HG03039 (cell line): ENCODE data around the gene SLC52A3.
"Not testable (repeated sequence)": the region's sequence is repeated elsewhere in the genome, so short reads cannot be mapped to it uniquely, and the experiment has no call there.

Experiments
- ATAC-seq: cut with Tn5 transposase; IDR thresholded peaks from one replicate; pipeline ENCODE4 v1.9.1; 2021; ENCODE audit warnings: mild to moderate bottlenecking, moderate library complexity; ENCODE audit not compliant: unreplicated experiment

The SLC52A3 gene

GRCh38 chr20:731891-732560 lies 36.3 kb downstream of the SLC52A3 start:
- ATAC-seq = no peak

DNA sequence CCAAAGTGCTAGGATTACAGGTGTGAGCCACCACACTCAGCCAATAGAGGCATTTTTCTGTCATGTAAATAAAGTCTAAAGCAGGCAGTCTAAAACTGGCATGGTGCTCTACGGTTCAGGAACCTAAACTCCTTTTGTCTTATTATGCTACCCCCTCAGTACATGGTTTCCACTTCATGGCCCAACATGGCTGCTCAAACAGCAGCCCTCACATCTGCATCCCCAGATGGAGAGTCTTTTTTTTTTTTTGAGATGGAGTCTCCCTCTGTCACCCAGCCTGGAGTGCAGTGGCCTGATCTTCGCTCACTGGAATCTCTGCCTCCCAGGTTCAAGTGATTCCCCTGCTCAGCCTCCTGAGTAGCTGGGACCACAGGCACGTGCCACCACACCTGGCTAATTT lies 38.3 kb downstream of the SLC52A3 start:
- ATAC-seq = no peak

DNA sequence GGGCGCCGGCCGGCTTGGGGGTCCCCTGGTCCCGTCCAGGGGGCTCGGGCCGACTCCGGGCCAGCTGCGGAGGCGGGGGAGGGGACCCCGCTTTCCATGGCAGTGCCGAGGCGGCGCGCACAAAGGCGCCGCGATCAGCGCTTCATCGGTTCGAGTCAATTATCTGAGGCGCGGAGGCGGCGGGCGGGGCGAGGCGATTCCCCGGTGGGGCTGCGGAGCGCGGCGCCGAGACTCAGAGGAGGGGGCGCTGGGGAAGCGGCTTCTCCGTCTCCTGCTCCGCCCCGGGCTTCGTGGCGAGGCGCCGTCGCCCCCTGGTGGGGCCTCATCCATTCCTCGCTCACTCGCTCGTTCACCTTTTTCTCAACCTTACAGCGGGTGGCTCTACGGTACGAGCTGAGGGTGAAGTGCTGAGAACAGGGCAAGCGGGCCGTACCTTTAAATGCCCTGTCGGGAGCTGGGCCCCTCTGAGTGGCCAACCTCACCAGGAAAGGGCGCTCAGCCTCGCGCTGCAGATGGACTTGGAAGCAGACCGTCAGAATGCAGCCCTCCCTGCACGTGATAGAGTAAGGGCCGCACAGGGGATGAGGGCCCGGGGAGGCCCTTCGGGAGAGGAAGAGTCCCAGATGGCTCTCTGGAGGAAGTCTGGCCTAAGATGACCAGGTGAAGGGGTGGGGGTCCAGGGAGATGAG lies 39.9 kb downstream of the SLC52A3 start:
- no peak for ATAC-seq

- no peak for ATAC-seq
Measured at GRCh38 chr20:726160-726559, 42.1 kb downstream of the SLC52A3 start.

DNA sequence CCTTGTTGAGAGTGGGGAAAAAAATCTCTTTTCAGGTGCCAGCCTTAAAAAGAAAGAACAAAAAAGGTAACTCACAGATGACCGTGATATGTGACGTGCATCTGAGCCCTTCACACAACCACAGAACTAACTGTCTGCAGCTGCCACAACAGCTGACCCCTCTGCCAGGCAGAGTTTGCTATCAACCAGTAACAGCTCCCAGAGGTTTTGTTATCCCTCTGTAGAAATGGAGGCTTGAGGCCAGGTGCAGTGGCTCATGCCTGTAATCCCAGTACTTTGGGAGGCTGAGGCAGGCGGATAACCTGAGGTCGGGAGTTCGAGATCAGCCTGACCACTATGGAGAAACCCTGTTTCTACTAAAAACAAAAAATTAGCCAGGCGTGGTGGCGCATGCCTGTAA lies 42.8 kb downstream of the SLC52A3 start:
- no peak for ATAC-seq

- ATAC-seq = not testable (repeated sequence)
Measured at GRCh38 chr20:724797-725196, 43.5 kb downstream of the SLC52A3 start.

DNA sequence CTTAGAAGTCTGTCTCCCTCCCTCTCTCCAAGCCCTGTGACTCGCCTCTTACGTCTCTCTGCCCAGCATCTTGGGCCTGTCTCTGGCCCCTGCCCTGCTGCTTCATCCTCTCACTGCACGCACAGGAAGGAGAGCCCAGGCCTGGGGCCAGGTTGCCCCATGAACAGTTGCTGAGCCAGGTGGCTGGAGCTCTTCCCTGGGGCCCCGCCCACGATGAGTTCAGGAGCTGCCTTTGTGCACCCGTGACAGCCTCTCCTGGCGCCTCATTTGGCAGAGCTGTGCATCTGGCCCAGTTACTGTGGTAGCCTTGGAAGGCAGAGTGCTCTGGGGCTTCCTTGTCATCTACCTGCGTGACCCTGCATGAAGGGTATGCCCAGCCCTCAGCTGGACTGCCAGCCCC lies 44.5 kb downstream of the SLC52A3 start:
- ATAC-seq = no peak

DNA sequence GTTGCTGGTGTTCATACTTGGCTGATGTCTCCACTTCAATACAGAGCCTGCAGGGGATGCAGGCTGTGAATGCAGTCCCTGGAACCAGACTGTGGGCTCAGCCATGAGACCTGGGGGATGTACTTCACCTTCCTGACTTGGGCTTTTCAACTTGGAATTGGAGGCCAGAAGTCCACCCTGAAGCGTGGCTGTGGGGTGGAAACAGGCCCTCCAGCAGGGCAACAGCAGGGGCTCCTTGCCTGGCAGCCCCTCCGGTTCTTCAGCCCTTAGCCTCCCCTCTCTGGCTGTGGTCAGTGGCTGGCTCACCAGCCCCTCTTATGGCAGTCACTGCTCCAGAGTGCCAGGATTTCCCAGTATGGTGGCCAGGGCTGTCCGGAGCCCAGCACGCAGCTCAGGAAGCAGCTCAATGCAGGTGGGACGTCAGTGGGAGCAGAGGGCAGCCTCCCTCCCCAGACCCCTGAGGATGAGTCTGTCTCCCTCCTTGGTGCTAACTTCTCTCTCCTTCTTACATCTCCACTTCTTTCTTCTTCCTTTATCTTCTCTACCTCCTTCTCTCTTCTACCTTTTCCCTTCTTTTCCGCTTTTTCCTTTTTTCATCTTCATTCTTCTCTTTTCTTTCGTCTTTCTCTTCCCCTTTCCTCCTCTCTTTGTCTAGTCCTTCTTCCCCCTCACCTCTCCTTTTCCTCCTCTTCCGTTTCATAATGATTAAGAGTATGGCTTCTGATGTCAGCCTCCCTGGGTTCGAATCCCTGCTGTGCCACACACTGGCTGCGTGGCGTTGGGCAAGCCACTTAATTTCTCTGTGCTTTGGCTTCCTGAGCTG lies 45.3 kb downstream of the SLC52A3 start:
- no peak for ATAC-seq

- no peak for ATAC-seq
Measured at GRCh38 chr20:721876-722275, 46.4 kb downstream of the SLC52A3 start.

DNA sequence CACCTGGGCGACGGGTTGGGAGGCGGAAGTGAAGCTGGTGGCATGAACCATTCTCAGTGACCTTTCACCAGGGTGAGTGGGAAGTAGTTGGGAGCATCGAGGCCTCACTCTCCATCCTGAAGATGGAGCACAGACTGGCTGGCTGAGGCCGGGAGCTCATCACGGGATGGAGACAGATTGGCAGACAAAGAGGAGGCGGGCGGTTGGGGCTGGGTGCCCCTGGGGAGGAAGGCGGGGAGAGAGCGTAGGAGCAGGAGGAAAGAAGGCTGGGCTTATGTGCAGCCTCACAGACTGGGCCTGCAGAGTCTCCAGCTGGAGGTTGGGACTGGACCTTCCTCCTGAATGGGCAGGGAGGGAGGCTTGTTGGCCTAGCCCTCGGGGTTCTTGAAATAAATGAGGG lies 48.5 kb downstream of the SLC52A3 start:
- ATAC-seq = no peak

DNA sequence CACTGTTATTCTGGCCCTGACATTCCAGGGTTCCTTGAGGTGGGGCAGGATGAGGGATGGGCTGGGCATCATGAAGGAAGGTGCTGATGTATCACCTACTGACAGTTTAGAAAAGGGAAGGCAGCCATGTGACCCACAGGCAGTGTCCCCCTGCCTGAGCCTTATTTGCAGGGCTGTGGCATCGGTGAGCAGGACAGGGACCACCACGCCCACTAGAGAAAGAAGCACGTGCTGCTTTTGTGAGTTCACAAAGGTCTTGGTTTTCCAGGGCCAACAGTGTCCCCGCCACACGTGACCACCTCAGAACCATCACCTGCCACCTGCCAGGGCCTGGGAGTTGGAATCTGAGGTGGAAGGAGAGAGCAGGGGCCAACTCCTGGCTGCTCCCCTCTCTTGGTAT lies 49.2 kb downstream of the SLC52A3 start:
- ATAC-seq = no peak

GRCh38 chr20:717832-718231 lies 50.5 kb downstream of the SLC52A3 start:
- ATAC-seq = no peak

- ATAC-seq = no peak
Measured at GRCh38 chr20:717271-717670, 51.0 kb downstream of the SLC52A3 start.

GRCh38 chr20:714453-714852 lies 53.8 kb downstream of the SLC52A3 start:
- no peak for ATAC-seq

- ATAC-seq = no peak
Measured at GRCh38 chr20:711576-711975, 56.7 kb downstream of the SLC52A3 start.

DNA sequence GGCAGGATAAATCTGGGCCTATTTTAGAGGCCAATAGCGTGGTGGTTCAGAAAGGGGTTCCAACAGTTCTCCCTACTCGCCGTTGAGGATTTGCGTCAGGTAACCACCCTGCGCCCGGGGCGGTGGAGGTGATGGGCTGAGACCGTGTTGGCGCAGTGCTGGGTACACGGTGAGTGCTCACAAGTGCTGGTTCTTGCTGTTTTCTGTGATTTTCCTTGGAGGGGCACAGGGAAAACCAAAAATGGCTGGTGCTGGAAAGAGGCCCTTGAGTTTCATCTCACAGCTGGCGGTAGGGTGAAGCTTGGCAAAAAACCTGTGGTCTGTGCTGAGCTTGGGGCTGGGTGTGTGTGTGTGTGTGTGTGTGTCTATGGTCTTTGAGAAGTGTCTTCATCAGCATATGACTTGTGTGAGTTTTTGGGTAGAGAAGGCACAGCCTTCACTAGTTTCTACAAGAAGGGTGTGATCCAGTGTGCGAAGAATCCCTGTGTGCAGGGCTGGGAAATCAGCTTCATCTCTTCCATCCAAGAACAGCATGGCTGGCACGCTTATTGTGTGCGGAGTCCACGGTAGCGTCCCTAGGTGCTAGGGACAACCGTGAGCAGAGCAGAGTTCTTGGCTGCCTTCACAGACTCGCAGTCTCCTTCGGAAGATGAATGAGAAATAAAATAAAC lies 57.4 kb downstream of the SLC52A3 start:
- no peak for ATAC-seq
